T-cell (primary cell): ENCODE data around the gene MTA1. TPM values are rescaled to one million over a fixed set of nuclear protein-coding genes. Genes with fewer than 3 reads are reported as not detected.

ENCODE experiments used
- ATAC-seq, 4 experiments: fragments of 200-7000 bp in 3 of 4; fragments of 150-1000 bp in 1 of 4; cut with Tn5 transposase; replicated peaks in 1 of 4; 1 replicate in 3 of 4; 2 replicates in 1 of 4; pipeline ENCODE4 v1.10.0; 2021; ENCODE audit warnings: moderate library complexity in 3 of 4, mild to moderate bottlenecking in 2 of 4, moderate number of reproducible peaks in 1 of 4
- CTCF ChIA-PET, 2 donors: fragments of 300-600 bp; sonication (Branson Sonifier 250); formaldehyde crosslinking; loops; one replicate each; lab custom pipeline; 2022; ENCODE audit warnings: antibody characterized with exemption in 2 of 2; lab: Charles Lee
- POLR2A ChIA-PET, 2 donors: fragments of 300-600 bp; sonication (Branson Sonifier 250); formaldehyde crosslinking; loops; one replicate each; lab custom pipeline; 2022; ENCODE audit warnings: antibody characterized with exemption in 2 of 2; lab: Charles Lee
- DNase-seq, 35 experiments: peaks; one replicate each; pipeline versions ENCODE4 v3.0.0 to v3.0.0-alpha.2; 2013 to 2023
- H3K27ac ChIP-seq: one replicate; pipeline ENCODE4 v1.5.1; 2013; ENCODE audit warnings: low read length
- H3K27me3 ChIP-seq, 2 experiments: replicated peaks in 1 of 2; 1 replicate in 1 of 2; 2 replicates in 1 of 2; pipeline versions ENCODE4 v1.6.1 to v1.7.0; 2013; ENCODE audit warnings: low read length in 1 of 2, mixed read lengths in 1 of 2; ENCODE audit not compliant: control insufficient read depth in 2 of 2, insufficient read depth in 2 of 2; ENCODE audit errors: extremely low read depth in 1 of 2
- H3K36me3 ChIP-seq, 2 donors: 1 replicate in 1 of 2; 2 replicates in 1 of 2; pipeline versions ENCODE4 v1.6.1 to v1.7.0; 2013; ENCODE audit warnings: low read length in 1 of 2; ENCODE audit not compliant: control insufficient read depth in 2 of 2, insufficient read depth in 1 of 2; ENCODE audit errors: extremely low read depth in 1 of 2
- H3K4me1 ChIP-seq, 2 experiments: 1 replicate in 1 of 2; 2 replicates in 1 of 2; pipeline versions ENCODE4 v1.6.1 to v1.7.0; 2013; ENCODE audit warnings: low read length in 2 of 2, mixed read lengths in 1 of 2; ENCODE audit not compliant: insufficient read depth in 2 of 2, control insufficient read depth in 1 of 2; ENCODE audit errors: extremely low read depth in 1 of 2
- H3K4me3 ChIP-seq, 2 donors: 1 replicate in 1 of 2; 2 replicates in 1 of 2; pipeline versions ENCODE4 v1.5.1 to v1.7.0; 2013; ENCODE audit warnings: mild to moderate bottlenecking in 2 of 2, low read length in 1 of 2, moderate library complexity in 1 of 2; ENCODE audit not compliant: control insufficient read depth in 1 of 2; ENCODE audit errors: extremely low read depth in 1 of 2
- H3K9me3 ChIP-seq: 2 replicates; pipeline ENCODE4 v1.7.0; 2013
- H3K27ac Mint-ChIP-seq, 2 donors: one replicate each; pipeline ENCODE4 v1.8.0; 2020 to 2021; ENCODE audit warnings: mild to moderate bottlenecking in 2 of 2, mixed read lengths in 2 of 2
- H3K27me3 Mint-ChIP-seq, 2 donors: one replicate each; pipeline ENCODE4 v1.8.0; 2021 to 2022; ENCODE audit warnings: mixed read lengths in 2 of 2
- H3K36me3 Mint-ChIP-seq: one replicate; pipeline ENCODE4 v1.8.0; 2021; ENCODE audit warnings: mixed read lengths
- H3K4me1 Mint-ChIP-seq, 3 donors: one replicate each; pipeline ENCODE4 v1.8.0; 2020 to 2022; ENCODE audit warnings: mixed read lengths in 3 of 3, mild to moderate bottlenecking in 1 of 3
- H3K4me3 Mint-ChIP-seq, 3 donors: one replicate each; pipeline ENCODE4 v1.8.0; 2020 to 2022; ENCODE audit warnings: mild to moderate bottlenecking in 3 of 3, mixed read lengths in 3 of 3, moderate library complexity in 3 of 3
- H3K9me3 Mint-ChIP-seq, 3 donors: one replicate each; pipeline ENCODE4 v1.8.0; 2020 to 2022; ENCODE audit warnings: mixed read lengths in 3 of 3
- WGBS: methylation state at CpG from one replicate; pipeline ENCODE4 v1.1.5; 2013; ENCODE audit warnings: missing lambda C conversion rate; ENCODE audit not compliant: insufficient coverage; 5-methylcytosine and 5-hydroxymethylcytosine counted together
- total RNA-seq, 35 experiments: library from RNA in 6 of 35; stranded (reverse) in 6 of 35; fragments of 120-200 nt in 1 of 35; gene quantifications; one replicate each; pipeline versions ENCODE4 v1.2.1 to v1.2.4 and lab custom pipeline; 2013 to 2026

MTA1 gene
- total RNA-seq, 5 donors from 2014 or later (not counting 1 experiment from before 2014, with no cell fraction given), result 111 to 152 (median 141) TPM

- H3K27me3 Mint-ChIP-seq, result no peaks in the 10 kb centered on the region
- H3K27me3 ChIP-seq, result no peaks in the 10 kb centered on the region
- peak overlapping the region; percentile 93 to 94 for H3K27ac Mint-ChIP-seq
- CTCF ChIA-PET, result no interaction called here
- no peaks in the 10 kb centered on the region for H3K9me3 ChIP-seq
- H3K27ac ChIP-seq, result peak overlapping the region; percentile 100
- peaks cover 47 to 53% (median 47%) of the 10 kb centered on the region in 3 donors for H3K4me1 Mint-ChIP-seq
- peak overlapping the region; percentile 81 to 87 (median 87) for H3K4me3 Mint-ChIP-seq
- peak overlapping the region; percentile 74 to 94 for H3K4me3 ChIP-seq
- POLR2A ChIA-PET, result interaction anchor here in 1 of 2 donors (0.6 kb wide), 1 partner anchor 13 kb away, joined by 3 read pairs; no protein-coding TSS in a partner anchor
- H3K9me3 Mint-ChIP-seq, result no peaks in the 10 kb centered on the region
- ATAC-seq (peak; percentile 3 to 9 (median 6)), DNase-seq (peak in 34 of 35 experiments; percentile 55 to 87 (median 70))
- H3K4me1 ChIP-seq, result peaks cover 28 to 82% of the 10 kb centered on the region in 2 experiments
- peaks cover 0 to 6% of the 10 kb centered on the region in 2 donors for H3K36me3 ChIP-seq
- 2% methylated on average over 40 of the region's 48 CpGs for WGBS
- H3K36me3 Mint-ChIP-seq, result peaks cover 5% of the 10 kb centered on the region
These were observed 67.9 kb downstream of the MTA1 start for GRCh38 chr14:105487449-105487985.

GRCh38 chr14:105487986-105488777 is 68.6 kb downstream of the MTA1 start:
- no peaks in the 10 kb centered on the region for H3K9me3 Mint-ChIP-seq
- H3K4me3 Mint-ChIP-seq, result peak overlapping the region; percentile 81 to 87 (median 87)
- peaks cover 42 to 47% (median 46%) of the 10 kb centered on the region in 3 donors for H3K4me1 Mint-ChIP-seq
- peak overlapping the region; percentile 74 to 94 for H3K4me3 ChIP-seq
- no peaks in the 10 kb centered on the region for H3K27me3 Mint-ChIP-seq
- 13% methylated on average over 22 of the region's 26 CpGs for WGBS
- no peaks in the 10 kb centered on the region for H3K27me3 ChIP-seq
- peaks cover 24 to 79% of the 10 kb centered on the region in 2 experiments for H3K4me1 ChIP-seq
- no peak for ATAC-seq
- H3K27ac Mint-ChIP-seq, result peak overlapping the region; percentile 93 to 94
- peak overlapping the region; percentile 100 for H3K27ac ChIP-seq
- ChIA-PET POLR2A (no interaction called here), CTCF (interaction anchor here in 1 of 2 donors (1.8 to 3.7 kb wide), 2 partner anchors 7 to 10 kb away, joined by 7 to 74 read pairs; no protein-coding TSS in a partner anchor)
- DNase-seq, result peak in 9 of 35 experiments; percentile 23 to 52 (median 36)
- peaks cover 0 to 6% of the 10 kb centered on the region in 2 donors for H3K36me3 ChIP-seq
- H3K36me3 Mint-ChIP-seq, result peaks cover 5% of the 10 kb centered on the region
- H3K9me3 ChIP-seq, result no peaks in the 10 kb centered on the region

GRCh38 chr14:105488781-105489541 is 69.3 kb downstream of the MTA1 start:
- H3K27me3 Mint-ChIP-seq, result no peaks in the 10 kb centered on the region
- H3K27ac ChIP-seq, result peak overlapping the region; percentile 100
- no peaks in the 10 kb centered on the region for H3K27me3 ChIP-seq
- H3K9me3 ChIP-seq, result no peaks in the 10 kb centered on the region
- ChIA-PET CTCF (interaction anchor here (0.8 to 3.7 kb wide), 12 partner anchors 8 to 293 kb away, joined by 3 to 74 read pairs (median 4); no protein-coding TSS in a partner anchor), POLR2A (interaction anchor here (0.6 to 1.5 kb wide), 5 partner anchors 8 to 423 kb away, joined by 3 to 15 read pairs (median 4); partner anchors contain the start of gene GPR132 (in 1 of the 2))
- H3K27ac Mint-ChIP-seq, result peak overlapping the region; percentile 94 to 96
- peak overlapping the region; percentile 81 to 87 (median 87) for H3K4me3 Mint-ChIP-seq
- 71% methylated on average over 11 of the region's 20 CpGs for WGBS
- H3K4me3 ChIP-seq, result peak overlapping the region; percentile 74 to 94
- peaks cover 0 to 9% of the 10 kb centered on the region in 2 donors for H3K36me3 ChIP-seq
- H3K4me1 Mint-ChIP-seq, result peaks cover 40 to 45% (median 43%) of the 10 kb centered on the region in 3 donors
- ATAC-seq, result no peak
- no peaks in the 10 kb centered on the region for H3K9me3 Mint-ChIP-seq
- peak in 2 of 35 experiments; percentile 7 to 35 for DNase-seq
- peaks cover 5% of the 10 kb centered on the region for H3K36me3 Mint-ChIP-seq
- H3K4me1 ChIP-seq, result peaks cover 20 to 71% of the 10 kb centered on the region in 2 experiments

- peak; percentile 76 to 94 (median 88) for DNase-seq
- ChIA-PET CTCF (interaction anchor here (0.6 to 3.7 kb wide), 18 partner anchors 8 to 505 kb away, joined by 3 to 74 read pairs (median 4); no protein-coding TSS in a partner anchor), POLR2A (interaction anchor here (0.6 to 1.5 kb wide), 7 partner anchors 8 to 424 kb away, joined by 3 to 15 read pairs (median 4); partner anchors contain the start of gene GPR132 (in 1 of the 2))
- Mint-ChIP-seq H3K4me3 (peak overlapping the region; percentile 76 to 87 (median 81)), H3K36me3 (peaks cover 5% of the 10 kb centered on the region), H3K4me1 (peaks cover 32 to 38% (median 36%) of the 10 kb centered on the region in 3 donors), H3K27me3 (no peaks in the 10 kb centered on the region), H3K9me3 (no peaks in the 10 kb centered on the region), H3K27ac (peak overlapping the region; percentile 94 to 96)
- Histone ChIP-seq H3K27ac (peak overlapping the region; percentile 100), H3K27me3 (no peaks in the 10 kb centered on the region), H3K4me3 (peak overlapping the region; percentile 74 to 94), H3K36me3 (peaks cover 0 to 9% of the 10 kb centered on the region in 2 donors), H3K9me3 (no peaks in the 10 kb centered on the region), H3K4me1 (peaks cover 13 to 64% of the 10 kb centered on the region in 2 experiments)
- 0% methylated on average over 12 of the region's 44 CpGs for WGBS
- peak; percentile 4 to 15 (median 12) for ATAC-seq
These were observed 70.1 kb downstream of the MTA1 start for GRCh38 chr14:105489542-105490266.

- H3K36me3 ChIP-seq, result peaks cover 0 to 9% of the 10 kb centered on the region in 2 donors
- Mint-ChIP-seq H3K27ac (no peak overlapping the region), H3K4me1 (peaks cover 28 to 35% (median 31%) of the 10 kb centered on the region in 3 donors), H3K27me3 (no peaks in the 10 kb centered on the region), H3K9me3 (no peaks in the 10 kb centered on the region), H3K4me3 (peak overlapping the region in 2 of 3 donors; percentile 28 to 87), H3K36me3 (peaks cover 5% of the 10 kb centered on the region)
- H3K4me3 ChIP-seq, result peak overlapping the region; percentile 58 to 94
- ATAC-seq, result peak; percentile 3 to 9 (median 8)
- H3K4me1 ChIP-seq, result peaks cover 10 to 59% of the 10 kb centered on the region in 2 experiments
- no peaks in the 10 kb centered on the region for H3K27me3 ChIP-seq
- ChIA-PET CTCF (interaction anchor here (0.6 to 3.7 kb wide), 15 partner anchors 9 to 505 kb away, joined by 3 to 74 read pairs (median 4); no protein-coding TSS in a partner anchor), POLR2A (interaction anchor here (0.6 to 1.5 kb wide), 6 partner anchors 8 to 425 kb away, joined by 3 to 15 read pairs (median 4); partner anchors contain the start of gene GPR132 (in 1 of the 2))
- DNase-seq, result peak in 1 of 35 experiments; percentile 45
- WGBS, result under 1% methylated on average over 33 of the region's 33 CpGs
- no peaks in the 10 kb centered on the region for H3K9me3 ChIP-seq
- H3K27ac ChIP-seq, result peak overlapping the region; percentile 100
These were observed 70.6 kb downstream of the MTA1 start for GRCh38 chr14:105490267-105490571.
